OCI-LY3 (cell line): ENCODE measurements around the gene SHISA7.

Source experiments
- H2AFZ ChIP-seq: fragments of 200-600, 300-600 bp; shearing (Covaris generic); 2 replicates; pipeline ENCODE4 v1.6.0; 2014; ENCODE audit warnings: antibody characterized with exemption, low read depth, low read length
- H3K27ac ChIP-seq: fragments of 200-600, 300-600 bp; sonication (generic); 2 replicates; pipeline ENCODE4 v1.5.1; 2014; ENCODE audit warnings: mild to moderate bottlenecking, low read length, moderate library complexity, mixed read lengths
- H3K27me3 ChIP-seq: fragments of 200-600, 300-600 bp; sonication (generic); 2 replicates; pipeline ENCODE4 v1.6.1; 2014; ENCODE audit warnings: low read depth, low read length, mixed read lengths
- H3K36me3 ChIP-seq: fragments of 200-600, 300-600 bp; sonication (generic); replicated peaks from 2 replicates; pipeline ENCODE3; 2014; ENCODE audit warnings: low read depth, low read length, mixed read lengths
- H3K4me1 ChIP-seq: fragments of 300-600, 200-600 bp; sonication (generic); 2 replicates; pipeline ENCODE4 v1.6.1; 2014; ENCODE audit warnings: low read length, mixed read lengths
- H3K4me2 ChIP-seq: fragments of 200-600, 300-600 bp; sonication (generic); 2 replicates; pipeline ENCODE4 v1.6.1; 2014; ENCODE audit warnings: low read length, mixed read lengths
- H3K4me3 ChIP-seq: fragments of 300-600, 200-600 bp; sonication (generic); 2 replicates; pipeline ENCODE4 v1.5.1; 2014; ENCODE audit warnings: antibody characterized with exemption, mild to moderate bottlenecking, low read length, moderate library complexity
- H3K79me2 ChIP-seq: fragments of 300-600, 200-600 bp; shearing (Covaris generic); 2 replicates; pipeline ENCODE4 v1.6.1; 2014; ENCODE audit warnings: mild to moderate bottlenecking, low read length, mixed read lengths
- H3K9ac ChIP-seq: fragments of 300-600, 200-600 bp; shearing (Covaris generic); 2 replicates; pipeline ENCODE4 v1.6.0; 2014; ENCODE audit warnings: mild to moderate bottlenecking, low read length, moderate library complexity
- H3K9me3 ChIP-seq: fragments of 200-600, 300-600 bp; shearing (Covaris generic); 2 replicates; pipeline ENCODE4 v1.6.1; 2014; ENCODE audit warnings: low read length, mixed read lengths; ENCODE audit not compliant: insufficient read depth
- H4K20me1 ChIP-seq: fragments of 200-600, 300-600 bp; sonication (generic); 2 replicates; pipeline ENCODE4 v1.6.1; 2016; ENCODE audit warnings: low read length, mixed read lengths; ENCODE audit not compliant: insufficient read depth
- CTCF ChIP-seq: fragments of 200-600, 300-600 bp; sonication (generic); IDR thresholded peaks from 2 replicates; pipeline ENCODE4 v1.5.1; 2014; ENCODE audit warnings: antibody characterized with exemption, low read length, low read depth
- EZH2phosphoT487 ChIP-seq: fragments of 200-600 bp; shearing (Covaris generic); IDR thresholded peaks from 2 replicates; pipeline ENCODE4 v1.6.1; 2018; ENCODE audit warnings: antibody characterized with exemption, mixed run types, low read depth

SHISA7 gene

GRCh38 chr19:55485439-55486011 lies 42.4 kb upstream of the SHISA7 start:
- no peak for TF ChIP-seq EZH2phosphoT487
- Histone ChIP-seq H3K4me3 (peak overlapping the region; percentile 86), H3K79me2 (peaks cover 10% of the 10 kb centered on the region; the same call in 1 of the 2 replicates), H3K27ac (peak overlapping the region; percentile 54), H3K4me2 (peak overlapping the region; percentile 62), H3K4me1 (peaks cover 14% of the 10 kb centered on the region), H3K9ac (peak overlapping the region; percentile 91), H3K36me3 (peaks cover 5% of the 10 kb centered on the region), H3K27me3 (no peaks in the 10 kb centered on the region), H2AFZ (peak overlapping the region; percentile 68), H4K20me1 (no peaks in the 10 kb centered on the region), H3K9me3 (no peaks in the 10 kb centered on the region)

GRCh38 chr19:55484593-55485438 lies 41.7 kb upstream of the SHISA7 start, which contains the start of gene NAT14:
Gene NAT14, plus strand, starts transcription at chr19:55485188. Its CDS starts 521 bp downstream, at chr19:55485709.
- Histone ChIP-seq H3K9me3 (no peaks in the 10 kb centered on the region), H3K27ac (peak within 1 kb of the TSS; percentile 54), H2AFZ (peak within 1 kb of the TSS; percentile 68), H3K79me2 (peaks cover 10% of the 10 kb centered on the region; the same call in 1 of the 2 replicates), H3K4me3 (peak within 1 kb of the TSS; percentile 86), H3K4me2 (peak within 1 kb of the TSS; percentile 62), H4K20me1 (no peaks in the 10 kb centered on the region), H3K27me3 (no peaks in the 10 kb centered on the region), H3K9ac (peak within 1 kb of the TSS; percentile 91), H3K4me1 (peaks cover 14% of the 10 kb centered on the region), H3K36me3 (peaks cover 5% of the 10 kb centered on the region)
- TF ChIP-seq EZH2phosphoT487, result no peak
- no peak for TF ChIP-seq CTCF

GRCh38 chr19:55483706-55484592 lies 40.8 kb upstream of the SHISA7 start:
- no peak overlapping the region for H3K27ac ChIP-seq

More at GRCh38 chr19:55483706-55484592, 40.8 kb upstream of the SHISA7 start:
- Histone ChIP-seq H3K9me3 (no peaks in the 10 kb centered on the region), H3K4me3 (peak overlapping the region; percentile 86), H3K27me3 (no peaks in the 10 kb centered on the region), H3K9ac (peak overlapping the region; percentile 91; the same call in 1 of the 2 replicates), H4K20me1 (no peaks in the 10 kb centered on the region), H3K4me1 (peaks cover 14% of the 10 kb centered on the region), H3K36me3 (peaks cover 5% of the 10 kb centered on the region), H3K79me2 (peaks cover 10% of the 10 kb centered on the region; the same call in 1 of the 2 replicates), H2AFZ (no peak overlapping the region), H3K4me2 (peak overlapping the region; percentile 62)
- TF ChIP-seq CTCF (no peak), EZH2phosphoT487 (no peak)
